GM19238 (cell line): ENCODE results near the gene BPIFB6.

Experiments used
- DNase-seq: peaks from one replicate; pipeline ENCODE4 v3.0.0; 2011; ENCODE audit warnings: low spot score; ENCODE audit not compliant: insufficient read length

The BPIFB6 gene

DNA sequence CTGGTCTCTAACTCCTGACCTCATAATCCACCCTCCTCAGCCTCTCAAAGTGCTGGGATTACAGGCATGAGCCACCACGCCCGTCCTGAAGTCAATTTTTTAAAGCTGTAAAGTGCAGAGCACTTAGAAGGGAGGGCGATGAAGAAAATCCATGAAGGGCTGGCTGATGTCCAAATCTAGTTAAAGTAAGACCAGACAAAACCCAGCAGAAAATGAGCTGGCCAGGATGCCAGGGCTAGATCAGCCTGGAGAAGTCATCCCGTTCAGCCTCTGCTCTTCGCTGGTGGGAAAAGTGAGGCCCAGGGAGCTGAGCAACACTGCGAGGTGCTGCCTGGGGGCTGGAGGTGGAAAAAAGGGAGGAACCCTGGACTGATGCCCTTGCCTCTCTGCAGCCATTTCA lies 51.1 kb downstream of the BPIFB6 start:
- DNase-seq: no peak

- DNase-seq: no peak
Measured at GRCh38 chr20:33083544-33084340, 52.3 kb downstream of the BPIFB6 start.

- DNase-seq: no peak
Measured at GRCh38 chr20:33084722-33085121, 53.3 kb downstream of the BPIFB6 start.

GRCh38 chr20:33086052-33086722 lies 54.7 kb downstream of the BPIFB6 start:
- DNase-seq: no peak

DNA sequence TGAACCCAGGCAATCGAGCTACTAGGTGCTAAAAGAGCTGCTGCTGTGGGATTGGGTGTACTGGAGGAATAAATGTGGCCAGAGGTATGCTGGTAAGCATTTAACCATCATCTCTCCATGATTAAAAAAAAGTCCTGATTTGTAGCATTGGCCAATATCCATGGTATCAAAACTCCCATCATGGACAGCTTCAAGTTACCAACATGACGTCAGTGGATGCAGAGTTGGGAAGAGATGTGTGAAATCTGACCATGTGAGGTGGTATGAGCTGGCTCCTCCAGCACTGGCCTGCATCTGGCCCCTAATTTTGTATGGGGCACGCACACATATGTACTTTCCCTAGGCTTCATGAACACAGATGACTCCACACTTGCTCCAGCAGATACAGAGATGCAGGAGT lies 59.7 kb downstream of the BPIFB6 start:
- DNase-seq: no peak

DNA sequence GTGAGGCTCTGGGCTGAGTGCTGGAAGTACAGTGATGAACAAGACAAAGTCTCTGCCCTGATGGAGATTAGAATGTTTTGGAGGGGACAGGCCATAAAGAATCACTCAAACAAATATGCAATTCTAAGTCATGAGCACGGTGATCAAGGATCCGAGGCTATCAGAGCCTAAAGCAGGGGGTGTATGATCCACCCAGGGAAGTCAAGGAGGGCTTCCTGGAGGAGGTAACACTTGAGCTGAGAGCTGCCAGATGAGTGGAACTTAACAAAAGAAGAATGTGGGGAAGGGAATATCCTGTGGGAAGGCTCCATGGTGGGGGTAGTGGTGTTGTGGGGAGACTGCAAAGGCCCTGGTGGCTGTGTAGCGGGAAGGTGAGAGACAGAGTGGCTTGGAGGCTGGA lies 60.2 kb downstream of the BPIFB6 start:
- no peak for DNase-seq

GRCh38 chr20:33092361-33092760 lies 60.9 kb downstream of the BPIFB6 start:
- no peak for DNase-seq

DNA sequence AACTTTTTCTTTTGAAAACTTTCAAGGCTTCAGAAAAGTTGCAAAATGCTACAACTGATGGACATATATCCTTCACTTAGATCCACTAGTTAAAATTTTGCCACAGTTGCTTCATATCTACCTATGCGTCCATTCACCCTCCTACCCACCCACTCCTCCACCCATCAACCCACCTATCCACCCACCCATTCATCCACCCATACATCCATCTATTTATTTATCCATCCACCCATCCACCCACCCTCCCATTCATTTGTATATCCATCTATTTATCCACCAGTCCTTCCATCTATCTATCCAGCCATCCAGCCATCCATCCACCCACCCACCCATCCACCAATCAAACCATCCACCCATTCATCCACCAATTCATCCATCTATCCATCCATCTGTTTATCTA lies 61.6 kb downstream of the BPIFB6 start:
- no peak for DNase-seq

DNA sequence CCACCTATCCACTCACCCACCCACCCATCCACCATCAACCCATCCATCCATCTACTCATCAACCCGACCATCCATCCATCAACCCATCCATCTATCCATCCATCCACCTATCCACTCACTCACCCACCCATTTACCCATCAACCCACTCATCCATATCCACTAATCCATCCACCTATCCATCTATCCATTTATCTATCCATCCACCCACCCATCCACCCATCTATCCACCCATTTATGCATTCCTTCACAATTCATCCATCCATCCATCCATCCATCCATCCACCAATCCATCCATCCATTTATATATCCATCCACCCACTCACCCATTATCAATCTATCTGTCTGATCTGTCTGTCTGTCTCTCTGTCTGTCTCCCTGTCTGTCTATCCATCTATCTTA lies 62.1 kb downstream of the BPIFB6 start:
- no peak for DNase-seq
